ENCODE measurements around the gene ZBTB25. TPM values are rescaled to one million over a fixed set of nuclear protein-coding genes. Genes with fewer than 3 reads are reported as not detected.

The ZBTB25 gene
- polyA plus RNA-seq, 1 donor (not counting 4 experiments of a cell fraction or from before 2014, with no cell fraction given) = 6.8 TPM

GRCh38 chr14:64463195-64463594, 40.4 kb downstream of the ZBTB25 start:
- Histone ChIP-seq H3K27ac (ENCODE audit: control insufficient read depth, insufficient read depth, low read length) (no peak overlapping the region), H3K27me3 (ENCODE audit: control insufficient read depth, extremely low read depth, insufficient read depth, low read length) (no peaks in the 10 kb centered on the region), H3K9me1 (ENCODE audit: control insufficient read depth, extremely low read depth, insufficient read depth, low read length) (no peaks in the 10 kb centered on the region), H3K79me2 (ENCODE audit: control insufficient read depth, insufficient read depth, low read length) (no peaks in the 10 kb centered on the region), H3K36me3 (ENCODE audit: control insufficient read depth in 2 of 2, extremely low read depth in 1 of 2, insufficient read depth in 2 of 2, low read length in 2 of 2) (peaks cover 5 to 6% of the 10 kb centered on the region in 2 experiments), H3K4me3 (ENCODE audit: control insufficient read depth in 2 of 3, extremely low read depth in 1 of 3, insufficient read depth in 2 of 3, low read depth in 1 of 3, low read length in 3 of 3) (no peak overlapping the region), H3K4me2 (ENCODE audit: control insufficient read depth, extremely low read depth, insufficient read depth, low read depth, low read length) (no peak overlapping the region), H3K9ac (ENCODE audit: control insufficient read depth, extremely low read depth, insufficient read depth, low read length) (no peak overlapping the region), H2AFZ (ENCODE audit: control insufficient read depth, low read length) (no peak overlapping the region), H3K4me1 (ENCODE audit: control insufficient read depth, extremely low read depth, insufficient read depth, low read length) (peaks cover 13% of the 10 kb centered on the region), H3K9me3 (ENCODE audit: control insufficient read depth, low read depth, low read length) (no peaks in the 10 kb centered on the region), H4K20me1 (ENCODE audit: control insufficient read depth, extremely low read depth, insufficient read depth, low read length) (no peaks in the 10 kb centered on the region)
- dilution Hi-C loops (cut with MboI; ENCODE audit: extremely low pct_ligation_motif_present, low sequenced_read_pairs) = no loop called here
- TF ChIP-seq EZH2 (IDR thresholded peaks at IDR 0.05; ENCODE audit: low read length) (no peak), CTCF (optimal IDR thresholded peaks at IDR 0.05 in 1 of 3, IDR thresholded peaks at IDR 0.05 in 1 of 3, conservative IDR thresholded peaks at IDR 0.05 in 1 of 3; ENCODE audit: extremely low read depth in 1 of 3, insufficient read depth in 2 of 3, low read length in 3 of 3) (no peak)
- FAIRE-seq = no peak
- DNase-seq (ENCODE audit: low read depth, low spot score) = no peak

GRCh38 chr14:64461221-64461620, 42.4 kb downstream of the ZBTB25 start:
- Histone ChIP-seq H3K4me1 (ENCODE audit: control insufficient read depth, extremely low read depth, insufficient read depth, low read length) (peaks cover 12% of the 10 kb centered on the region), H3K36me3 (ENCODE audit: control insufficient read depth in 2 of 2, extremely low read depth in 1 of 2, insufficient read depth in 2 of 2, low read length in 2 of 2) (peaks cover 9% of the 10 kb centered on the region in 2 experiments), H3K9me1 (ENCODE audit: control insufficient read depth, extremely low read depth, insufficient read depth, low read length) (no peaks in the 10 kb centered on the region), H2AFZ (ENCODE audit: control insufficient read depth, low read length) (no peak overlapping the region), H3K9ac (ENCODE audit: control insufficient read depth, extremely low read depth, insufficient read depth, low read length) (no peak overlapping the region), H3K27me3 (ENCODE audit: control insufficient read depth, extremely low read depth, insufficient read depth, low read length) (no peaks in the 10 kb centered on the region), H3K27ac (ENCODE audit: control insufficient read depth, insufficient read depth, low read length) (no peak overlapping the region), H3K79me2 (ENCODE audit: control insufficient read depth, insufficient read depth, low read length) (no peaks in the 10 kb centered on the region), H4K20me1 (ENCODE audit: control insufficient read depth, extremely low read depth, insufficient read depth, low read length) (no peaks in the 10 kb centered on the region), H3K9me3 (ENCODE audit: control insufficient read depth, low read depth, low read length) (no peaks in the 10 kb centered on the region), H3K4me3 (ENCODE audit: control insufficient read depth in 2 of 3, extremely low read depth in 1 of 3, insufficient read depth in 2 of 3, low read depth in 1 of 3, low read length in 3 of 3) (no peak overlapping the region), H3K4me2 (ENCODE audit: control insufficient read depth, extremely low read depth, insufficient read depth, low read depth, low read length) (no peak overlapping the region)
- DNase-seq (ENCODE audit: low read depth, low spot score) = no peak
- no peak for FAIRE-seq
- dilution Hi-C loops (cut with MboI; ENCODE audit: extremely low pct_ligation_motif_present, low sequenced_read_pairs) = no loop called here
- no peak for TF ChIP-seq CTCF (optimal IDR thresholded peaks at IDR 0.05 in 1 of 3, IDR thresholded peaks at IDR 0.05 in 1 of 3, conservative IDR thresholded peaks at IDR 0.05 in 1 of 3; ENCODE audit: extremely low read depth in 1 of 3, insufficient read depth in 2 of 3, low read length in 3 of 3)
- TF ChIP-seq EZH2 (IDR thresholded peaks at IDR 0.05; ENCODE audit: low read length) = no peak
